SK-N-SH (cell line): Measurements from ENCODE around the gene TSC2. TPM values are rescaled to one million over a fixed set of nuclear protein-coding genes. Genes with fewer than 3 reads are reported as not detected.

Experiments used
- CTCF ChIA-PET: fragments of 300-600, 350-600 bp; formaldehyde crosslinking; extraction: SDS; loops from one replicate; lab custom pipeline; 2021; lab: Yijun Ruan, JAX
- POLR2A ChIA-PET: fragments of 350-600 bp; sonication (Branson Sonifier 250); formaldehyde crosslinking; extraction: SDS; loops from one replicate; lab custom pipeline; 2020; ENCODE audit warnings: antibody characterized with exemption, inconsistent platforms; lab: Yijun Ruan, JAX
- DNase-seq: peaks from one replicate; pipeline ENCODE4 v3.0.0; 2012
- H2AFZ ChIP-seq: fragments of 200-600 bp; sonication (generic); 2 replicates; pipeline ENCODE4 v1.8.1; 2016; ENCODE audit warnings: antibody characterized with exemption, mild to moderate bottlenecking, low read depth
- H3F3A ChIP-seq: fragments of 200-600 bp; sonication (generic); replicated peaks from 2 replicates; pipeline ENCODE3; 2016; ENCODE audit warnings: antibody characterized with exemption, mild to moderate bottlenecking; ENCODE audit not compliant: insufficient read depth
- H3K27ac ChIP-seq, 2 experiments: fragments of 200-500 bp in 1 of 2; fragments of 200-600 bp in 1 of 2; sonication (Bioruptor generic) in 1 of 2; sonication (generic), shearing (Covaris generic) in 1 of 2; 2 replicates each; pipeline versions ENCODE4 v1.5.1 to v1.6.1; 2014 to 2016; ENCODE audit warnings: low read depth in 2 of 2, inconsistent platforms in 1 of 2, low read length in 1 of 2, mild to moderate bottlenecking in 1 of 2, mixed read lengths in 1 of 2
- H3K27me3 ChIP-seq: fragments of 200-600 bp; sonication (generic), shearing (Covaris generic); 2 replicates; pipeline ENCODE4 v1.6.1; 2016; ENCODE audit warnings: mixed run types; ENCODE audit not compliant: insufficient read depth
- H3K36me3 ChIP-seq, 2 experiments: fragments of 200-500 bp in 1 of 2; fragments of 200-600 bp in 1 of 2; sonication (Bioruptor generic) in 1 of 2; sonication (generic) in 1 of 2; replicated peaks in 1 of 2; 2 replicates each; pipeline versions ENCODE3 to v1.5.1; 2014 to 2016; ENCODE audit warnings: low read length in 1 of 2, mild to moderate bottlenecking in 1 of 2; ENCODE audit not compliant: insufficient read depth in 2 of 2, control insufficient read depth in 1 of 2
- H3K4me1 ChIP-seq, 2 experiments: fragments of 200-500 bp in 1 of 2; fragments of 200-600 bp in 1 of 2; sonication (Bioruptor generic) in 1 of 2; sonication (generic), shearing (Covaris generic) in 1 of 2; 2 replicates each; pipeline versions ENCODE4 v1.5.1 to v1.6.1; 2014 to 2016; ENCODE audit warnings: low read depth in 1 of 2, low read length in 1 of 2, mixed run types in 1 of 2; ENCODE audit not compliant: insufficient read depth in 2 of 2, control insufficient read depth in 1 of 2
- H3K4me2 ChIP-seq: fragments of 200-600 bp; sonication (generic), shearing (Covaris generic); 2 replicates; pipeline ENCODE4 v1.6.1; 2017; ENCODE audit warnings: mixed run types
- H3K4me3 ChIP-seq, 2 experiments: fragments of 200-500 bp in 1 of 2; fragments of 200-600 bp in 1 of 2; sonication (Bioruptor generic) in 1 of 2; sonication (generic), shearing (Covaris generic) in 1 of 2; 2 replicates each; pipeline versions ENCODE4 v1.5.1 to v1.8.1; 2014 to 2016; ENCODE audit warnings: low read depth in 2 of 2, inconsistent platforms in 1 of 2, low read length in 1 of 2, mild to moderate bottlenecking in 1 of 2, mixed read lengths in 1 of 2, moderate library complexity in 1 of 2
- H3K79me2 ChIP-seq: fragments of 200-600 bp; sonication (generic); 2 replicates; pipeline ENCODE4 v1.8.1; 2017; ENCODE audit warnings: mild to moderate bottlenecking; ENCODE audit not compliant: insufficient read depth
- H3K9ac ChIP-seq: fragments of 200-600 bp; sonication (generic); 2 replicates; pipeline ENCODE4 v1.6.1; 2017; ENCODE audit warnings: mixed run types
- H3K9me2 ChIP-seq: fragments of 200-600 bp; sonication (generic); 2 replicates; pipeline ENCODE4 v1.6.1; 2017; ENCODE audit warnings: mixed run types
- H3K9me3 ChIP-seq: fragments of 200-600 bp; sonication (generic); 2 replicates; pipeline ENCODE4 v1.6.1; 2017; ENCODE audit warnings: mixed run types, mild to moderate bottlenecking, moderate library complexity
- H4K20me1 ChIP-seq: fragments of 200-600 bp; sonication (generic); 2 replicates; pipeline ENCODE4 v1.6.1; 2017; ENCODE audit warnings: mild to moderate bottlenecking, mixed run types; ENCODE audit not compliant: insufficient read depth
- CTCF ChIP-seq: fragments of 200-600 bp; sonication (generic); IDR thresholded peaks from 2 replicates; pipeline ENCODE4 v1.6.1; 2017; ENCODE audit warnings: antibody characterized with exemption, mild to moderate bottlenecking, moderate library complexity
- EP300 ChIP-seq, 2 experiments: IDR thresholded peaks; 2 replicates each; pipeline versions ENCODE4 v1.4.0 to v1.6.1; 2012; ENCODE audit warnings: borderline replicate concordance in 1 of 2, low read depth in 1 of 2, low read length in 1 of 2
- FOSL2 ChIP-seq: IDR thresholded peaks from 2 replicates; pipeline ENCODE4 v1.4.0; 2012; ENCODE audit warnings: low read depth, mild to moderate bottlenecking, moderate library complexity, borderline replicate concordance
- GABPA ChIP-seq: IDR thresholded peaks from 2 replicates; pipeline ENCODE4 v1.4.0; 2012; ENCODE audit warnings: low read depth, mild to moderate bottlenecking
- GATA2 ChIP-seq: sonication (generic); formaldehyde crosslinking; IDR thresholded peaks from 2 replicates; pipeline ENCODE4 v1.5.0; 2020; ENCODE audit warnings: mild to moderate bottlenecking, missing genetic modification reagents
- IRF3 ChIP-seq: fragments of 150-350 bp; IDR thresholded peaks from 2 replicates; pipeline ENCODE4 v1.6.1; 2016; ENCODE audit warnings: mild to moderate bottlenecking, low read depth, low read length
- MAX ChIP-seq: IDR thresholded peaks from 2 replicates; pipeline ENCODE4 v1.4.0; 2012; ENCODE audit warnings: low read depth
- MXI1 ChIP-seq: IDR thresholded peaks from 2 replicates; pipeline ENCODE4 v1.6.1; 2012; ENCODE audit warnings: mild to moderate bottlenecking, low read depth, low read length, improper control_type of control experiment
- NFIC ChIP-seq: IDR thresholded peaks from 2 replicates; pipeline ENCODE4 v1.4.0; 2012; ENCODE audit warnings: borderline replicate concordance
- RFX5 ChIP-seq: IDR thresholded peaks from 2 replicates; pipeline ENCODE4 v1.6.1; 2012; ENCODE audit warnings: mild to moderate bottlenecking, improper control_type of control experiment, low read length
- SIN3A ChIP-seq: IDR thresholded peaks from 2 replicates; pipeline ENCODE4 v1.6.1; 2012; ENCODE audit warnings: low read depth, mild to moderate bottlenecking, low read length, moderate library complexity, borderline replicate concordance
- SMC3 ChIP-seq: IDR thresholded peaks from 2 replicates; pipeline ENCODE4 v1.6.1; 2012; ENCODE audit warnings: low read depth, low read length, improper control_type of control experiment
- USF1 ChIP-seq: IDR thresholded peaks from 2 replicates; pipeline ENCODE4 v1.4.0; 2012; ENCODE audit warnings: low read depth, borderline replicate concordance
- ZBTB33 ChIP-seq: IDR thresholded peaks from 2 replicates; pipeline ENCODE4 v1.4.0; 2012; ENCODE audit warnings: low read depth, borderline replicate concordance
- WGBS: methylation state at CpG from one replicate; pipeline ENCODE4 v1.1.6; 2017; ENCODE audit warnings: low lambda C conversion rate; 5-methylcytosine and 5-hydroxymethylcytosine counted together
- polyA plus RNA-seq, 3 experiments: library from polyadenylated mRNA; depleted of rRNA; stranded (reverse); fragments of >200 nt; gene quantifications; 2 replicates each; pipeline ENCODE4 v1.2.3, GENCODE V29; 2012

TSC2 gene
- polyA plus RNA-seq, 1 of the 3 experiments (the other 2 are of a cell fraction), result 96.1 TPM

- ChIA-PET CTCF (interaction anchor here (1.1 to 1.7 kb wide), 2 partner anchors 18 to 40 kb away, joined by 3 to 5 read pairs; partner anchors contain the start of genes NTHL1 and TSC2), POLR2A (interaction anchor here (1.4 kb wide), 1 partner anchor 148 kb away, joined by 8 read pairs; the partner anchor contains the start of gene TRAF7)
- peak overlapping the region; percentile 95 for H3K9ac ChIP-seq
- TF ChIP-seq IRF3 (no peak), USF1 (no peak), SIN3A (no peak), MAX (no peak)
- no peak for DNase-seq
- no peak overlapping the region for H2AFZ ChIP-seq
- H3K4me1 ChIP-seq, result peaks cover 24 to 61% of the 10 kb centered on the region in 2 experiments; a peak in 3 of 4 replicates
- peaks cover 15% of the 10 kb centered on the region for H3F3A ChIP-seq
- H3K36me3 ChIP-seq, result peaks cover 3 to 19% of the 10 kb centered on the region in 2 experiments
- H3K27ac ChIP-seq, result peak overlapping the region in 1 of 2 experiments; percentile 19; a peak in 1 of 4 replicates
- H3K79me2 ChIP-seq, result peaks cover 82% of the 10 kb centered on the region
- H3K27me3 ChIP-seq, result no peaks in the 10 kb centered on the region
- peak overlapping the region; percentile 97 for H3K4me2 ChIP-seq
- WGBS, result 95% methylated on average over 8 of the region's 16 CpGs
- H3K9me3 ChIP-seq, result no peaks in the 10 kb centered on the region
- peaks cover 65% of the 10 kb centered on the region for H4K20me1 ChIP-seq
- no peaks in the 10 kb centered on the region for H3K9me2 ChIP-seq
- H3K4me3 ChIP-seq, result peak overlapping the region; percentile 90 to 91; a peak in 3 of 4 replicates
Measured at GRCh38 chr16:2007081-2007836, 40.5 kb upstream of the TSC2 start.

- H3K9ac ChIP-seq, result peak overlapping the region; percentile 95; the same call in 1 of the 2 replicates
- DNase-seq, result no peak
- TF ChIP-seq SIN3A (no peak), GABPA (no peak), FOSL2 (no peak), MXI1 (no peak), EP300 (IDR thresholded peaks at IDR 0.05; ENCODE audit: borderline replicate concordance in 1 of 2, low read depth in 1 of 2, low read length in 1 of 2) (no peak), IRF3 (no peak), SMC3 (no peak), CTCF (no peak), NFIC (no peak), GATA2 (no peak), RFX5 (no peak), ZBTB33 (no peak)
Measured at GRCh38 chr16:2008009-2008526, 39.7 kb upstream of the TSC2 start.

More at GRCh38 chr16:2008009-2008526, 39.7 kb upstream of the TSC2 start:
- POLR2A ChIA-PET, result interaction anchor here (0.8 to 1.4 kb wide), 2 partner anchors 10 to 147 kb away, joined by 3 to 8 read pairs; partner anchors contain the start of gene TRAF7
- Histone ChIP-seq H3K4me1 (peaks cover 24 to 61% of the 10 kb centered on the region in 2 experiments; a peak in 3 of 4 replicates), H3K9me3 (no peaks in the 10 kb centered on the region), H3K27ac (peak overlapping the region; percentile 19 to 72; a peak in 2 of 4 replicates), H3K4me3 (peak overlapping the region; percentile 90 to 91), H3K4me2 (peak overlapping the region; percentile 97), H4K20me1 (peaks cover 61% of the 10 kb centered on the region), H3K9me2 (no peaks in the 10 kb centered on the region), H2AFZ (no peak overlapping the region), H3K79me2 (peaks cover 74% of the 10 kb centered on the region), H3F3A (peaks cover 15% of the 10 kb centered on the region), H3K27me3 (no peaks in the 10 kb centered on the region), H3K36me3 (peaks cover 2 to 11% of the 10 kb centered on the region in 2 experiments)
- 32% methylated on average over 10 of the region's 15 CpGs for WGBS
- CTCF ChIA-PET, result interaction anchor here (1.1 to 1.7 kb wide), 7 partner anchors 12 to 140 kb away, joined by 3 to 12 read pairs (median 5); partner anchors contain the start of genes NTHL1, RPS2 and TSC2
